ENCODE results near the gene MMP28. TPM values are rescaled to one million over a fixed set of nuclear protein-coding genes. Genes with fewer than 3 reads are reported as not detected.

MMP28 gene
- total RNA-seq, 4 donors from 2014 or later, result 104 to 368 (median 128) TPM

DNA sequence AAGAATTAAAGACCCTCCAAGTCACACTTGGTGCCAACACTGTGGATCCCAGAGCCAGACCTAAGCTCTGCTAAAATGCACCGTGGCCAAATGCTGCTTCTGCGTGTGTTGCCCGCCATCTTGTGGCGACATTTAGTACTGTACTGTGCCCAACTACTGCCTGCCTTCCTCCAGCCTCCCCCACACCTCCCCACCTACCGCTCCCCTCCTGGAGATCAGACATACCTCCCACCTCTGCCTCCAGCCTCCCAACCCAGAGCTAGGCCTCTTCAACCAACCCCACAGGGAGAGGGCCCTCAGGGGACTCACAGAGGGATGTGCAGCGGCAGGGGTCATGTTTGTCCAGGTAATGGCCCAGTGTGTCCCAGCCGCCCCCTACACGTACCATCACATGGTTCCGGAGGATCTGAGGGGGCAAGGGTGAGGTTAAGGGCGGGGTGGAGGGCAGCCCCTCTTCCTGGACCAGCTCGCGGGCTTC, 47.9 kb downstream of the MMP28 start:
- Histone ChIP-seq H3K27ac (no peak overlapping the region), H3K9me3 (no peaks in the 10 kb centered on the region), H3K4me3 (no peak overlapping the region), H3K4me1 (peaks cover 5 to 10% (median 5%) of the 10 kb centered on the region in 4 donors), H3K36me3 (no peaks in the 10 kb centered on the region), H3K27me3 (peaks cover 49% of the 10 kb centered on the region)
- 32% methylated on average over 12 of the region's 12 CpGs; no CpG with 5 or more reads in 1 of the 2 donors for WGBS, 2 donors (ENCODE audit: low coverage in 1 of 2)
- in situ Hi-C loops (cut with MboI; ENCODE audit: low pct_ligation_motif_present in 1 of 4, low pct_unique_long_range_greater_than_20kb in 1 of 4, low sequenced_read_pairs in 3 of 4) (loop anchor here (10.0 to 25.0 kb wide), 4 partner anchors 135 to 610 kb away; partner anchors contain the start of genes NLE1 (in 1 of the 4) and UNC45B (in 1 of the 4)), intact Hi-C loops (cut with DNase I; ENCODE audit: low total_unique reads) (loop anchor here (5.0 to 10.0 kb wide), 3 partner anchors 53 to 200 kb away; no protein-coding TSS in a partner anchor)
- TF ChIP-seq, protein P1, sequence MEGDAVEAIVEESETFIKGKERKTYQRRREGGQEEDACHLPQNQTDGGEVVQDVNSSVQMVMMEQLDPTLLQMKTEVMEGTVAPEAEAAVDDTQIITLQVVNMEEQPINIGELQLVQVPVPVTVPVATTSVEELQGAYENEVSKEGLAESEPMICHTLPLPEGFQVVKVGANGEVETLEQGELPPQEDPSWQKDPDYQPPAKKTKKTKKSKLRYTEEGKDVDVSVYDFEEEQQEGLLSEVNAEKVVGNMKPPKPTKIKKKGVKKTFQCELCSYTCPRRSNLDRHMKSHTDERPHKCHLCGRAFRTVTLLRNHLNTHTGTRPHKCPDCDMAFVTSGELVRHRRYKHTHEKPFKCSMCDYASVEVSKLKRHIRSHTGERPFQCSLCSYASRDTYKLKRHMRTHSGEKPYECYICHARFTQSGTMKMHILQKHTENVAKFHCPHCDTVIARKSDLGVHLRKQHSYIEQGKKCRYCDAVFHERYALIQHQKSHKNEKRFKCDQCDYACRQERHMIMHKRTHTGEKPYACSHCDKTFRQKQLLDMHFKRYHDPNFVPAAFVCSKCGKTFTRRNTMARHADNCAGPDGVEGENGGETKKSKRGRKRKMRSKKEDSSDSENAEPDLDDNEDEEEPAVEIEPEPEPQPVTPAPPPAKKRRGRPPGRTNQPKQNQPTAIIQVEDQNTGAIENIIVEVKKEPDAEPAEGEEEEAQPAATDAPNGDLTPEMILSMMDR (IDR thresholded peaks at IDR 0.05), result peak; percentile 89 to 94 (median 91)
- TF ChIP-seq POLR2AphosphoS5 (IDR thresholded peaks at IDR 0.05), result no peak
- DNase-seq, result peak; percentile 77

DNA sequence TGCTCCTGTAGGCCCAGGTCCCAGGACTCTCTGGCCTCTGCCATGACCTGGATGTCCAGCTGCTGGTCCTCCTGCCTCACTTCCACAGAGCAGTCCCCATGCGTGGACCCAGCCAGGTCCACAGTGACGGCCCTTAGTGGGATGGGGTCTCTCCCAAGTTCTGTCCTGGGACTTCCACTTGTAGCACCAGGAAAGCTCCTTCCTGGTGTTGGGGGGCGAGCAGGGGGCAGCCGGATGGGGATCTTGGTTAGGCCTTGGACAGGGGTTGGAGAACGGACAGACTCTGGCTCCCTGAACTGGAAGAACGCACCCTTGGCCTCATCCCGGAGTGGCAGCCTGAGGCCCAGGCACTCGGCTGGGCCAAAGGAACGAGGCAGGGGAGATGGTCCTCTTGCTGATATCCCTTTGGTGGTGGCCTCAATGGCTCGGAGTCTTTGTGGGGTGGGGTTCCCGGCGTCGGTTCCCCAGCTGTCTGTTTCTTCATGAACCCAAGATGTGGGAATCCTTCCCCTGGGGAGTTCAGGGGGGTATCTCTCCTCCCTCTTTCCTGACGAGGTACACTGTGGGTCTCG, 49.6 kb downstream of the MMP28 start:
- H3K36me3 ChIP-seq, result no peaks in the 10 kb centered on the region
- H3K27ac ChIP-seq, result no peak overlapping the region
- intact Hi-C loops (cut with DNase I; ENCODE audit: low total_unique reads) (loop anchor here (5.0 to 10.0 kb wide), 3 partner anchors 51 to 199 kb away; no protein-coding TSS in a partner anchor), in situ Hi-C loops (cut with MboI; ENCODE audit: low pct_ligation_motif_present in 1 of 4, low pct_unique_long_range_greater_than_20kb in 1 of 4, low sequenced_read_pairs in 3 of 4) (loop anchor here (10.0 to 25.0 kb wide), 4 partner anchors 134 to 609 kb away; partner anchors contain the start of genes NLE1 (in 1 of the 4) and UNC45B (in 1 of the 4))
- no peak for DNase-seq
- peaks cover 5 to 11% (median 11%) of the 10 kb centered on the region in 4 donors for H3K4me1 ChIP-seq
- 81% methylated on average over 15 of the region's 15 CpGs; no CpG with 5 or more reads in 1 of the 2 donors for WGBS, 2 donors (ENCODE audit: low coverage in 1 of 2)
- no peaks in the 10 kb centered on the region for H3K9me3 ChIP-seq
- no peak for TF ChIP-seq POLR2AphosphoS5 (IDR thresholded peaks at IDR 0.05)
- TF ChIP-seq EP300 (IDR thresholded peaks at IDR 0.05; ENCODE audit: low read depth), result no peak
- TF ChIP-seq, protein P1 (IDR thresholded peaks at IDR 0.05), result no peak
- no peak overlapping the region for H3K4me3 ChIP-seq
- H3K27me3 ChIP-seq, result peaks cover 59% of the 10 kb centered on the region

DNA sequence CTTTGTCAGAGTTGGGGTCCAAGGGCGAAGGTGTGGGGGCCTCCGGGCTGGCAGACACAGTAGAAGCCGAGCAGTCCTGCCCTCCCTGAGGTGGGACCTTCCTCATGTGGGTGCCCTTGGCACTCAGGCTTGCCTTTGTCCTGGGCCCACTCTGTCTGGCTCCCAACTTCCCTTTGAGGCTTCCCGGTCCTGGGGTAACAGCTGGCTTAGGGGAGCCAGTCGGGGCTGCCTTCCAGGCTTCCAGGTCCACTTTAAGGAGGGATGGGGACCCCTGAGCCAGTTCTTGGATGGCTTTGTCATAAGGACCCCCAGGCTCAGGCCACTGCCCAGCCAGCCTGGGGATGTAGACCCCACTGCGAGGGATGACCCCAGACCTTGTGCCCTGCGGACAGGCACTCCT, 50.2 kb downstream of the MMP28 start:
- in situ Hi-C loops (cut with MboI; ENCODE audit: low pct_ligation_motif_present in 1 of 4, low pct_unique_long_range_greater_than_20kb in 1 of 4, low sequenced_read_pairs in 3 of 4), result loop anchor here (10.0 to 25.0 kb wide), 4 partner anchors 133 to 608 kb away; partner anchors contain the start of genes NLE1 (in 1 of the 4) and UNC45B (in 1 of the 4)
- peaks cover 5 to 11% (median 11%) of the 10 kb centered on the region in 4 donors for H3K4me1 ChIP-seq
- no peaks in the 10 kb centered on the region for H3K9me3 ChIP-seq
- H3K27ac ChIP-seq, result no peak overlapping the region
- intact Hi-C loops (cut with DNase I; ENCODE audit: low total_unique reads), result loop anchor here (5.0 to 10.0 kb wide), 3 partner anchors 50 to 198 kb away; no protein-coding TSS in a partner anchor
- H3K36me3 ChIP-seq, result no peaks in the 10 kb centered on the region
- no peak overlapping the region for H3K4me3 ChIP-seq
- peaks cover 59% of the 10 kb centered on the region for H3K27me3 ChIP-seq
- DNase-seq, result no peak
- TF ChIP-seq POLR2AphosphoS5 (IDR thresholded peaks at IDR 0.05), result no peak
- no peak for TF ChIP-seq EP300 (IDR thresholded peaks at IDR 0.05; ENCODE audit: low read depth)
- no peak for TF ChIP-seq POLR2A (IDR thresholded peaks at IDR 0.05)
- TF ChIP-seq, protein P1 (IDR thresholded peaks at IDR 0.05), result no peak
- 85% methylated on average over 4 of the region's 7 CpGs; no CpG with 5 or more reads in 1 of the 2 donors for WGBS, 2 donors (ENCODE audit: low coverage in 1 of 2)

DNA sequence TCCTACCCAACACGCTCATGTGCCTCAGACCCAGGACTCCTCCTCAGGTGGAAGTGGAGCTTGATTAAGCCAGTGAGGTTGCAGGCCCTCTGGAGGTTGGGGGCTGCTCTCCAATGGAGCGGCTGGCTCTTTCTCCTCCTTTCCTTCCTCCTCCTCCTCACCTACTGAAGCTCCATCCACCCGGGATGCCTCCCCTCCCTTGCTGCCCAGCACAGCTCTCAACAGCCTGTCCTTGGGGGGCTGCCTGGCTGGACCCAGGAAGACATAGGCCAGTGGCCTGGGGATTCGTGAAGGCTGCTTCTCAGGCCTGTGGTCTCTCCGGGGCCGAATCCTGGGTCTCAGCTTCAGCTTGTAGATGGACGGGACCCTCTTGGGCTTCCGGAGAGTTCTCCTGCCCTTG, 50.6 kb downstream of the MMP28 start:
- Histone ChIP-seq H3K36me3 (no peaks in the 10 kb centered on the region), H3K4me3 (no peak overlapping the region), H3K9me3 (no peaks in the 10 kb centered on the region), H3K4me1 (peaks cover under 1 to 7% (median 6%) of the 10 kb centered on the region in 4 donors), H3K27ac (no peak overlapping the region), H3K27me3 (peaks cover 59% of the 10 kb centered on the region)
- no peak for DNase-seq
- in situ Hi-C loops (cut with MboI; ENCODE audit: low pct_ligation_motif_present in 1 of 4, low pct_unique_long_range_greater_than_20kb in 1 of 4, low sequenced_read_pairs in 3 of 4) (loop anchor here (10.0 to 25.0 kb wide), 4 partner anchors 133 to 608 kb away; partner anchors contain the start of genes NLE1 (in 1 of the 4) and UNC45B (in 1 of the 4)), intact Hi-C loops (cut with DNase I; ENCODE audit: low total_unique reads) (loop anchor here (5.0 to 10.0 kb wide), 3 partner anchors 50 to 198 kb away; no protein-coding TSS in a partner anchor)
- WGBS, 2 donors (ENCODE audit: low coverage in 1 of 2), result 61 to 90% methylated on average over 3 to 8 of the region's 8 CpGs
- TF ChIP-seq POLR2AphosphoS5 (IDR thresholded peaks at IDR 0.05) (no peak), POLR2A (IDR thresholded peaks at IDR 0.05) (no peak), EP300 (IDR thresholded peaks at IDR 0.05; ENCODE audit: low read depth) (no peak)
- TF ChIP-seq, protein P1 (IDR thresholded peaks at IDR 0.05), result no peak

All from transverse colon (tissue), 4 donors.